Neural cell (in vitro differentiated cells): ENCODE results near the gene LCNL1. TPM values are rescaled to one million over a fixed set of nuclear protein-coding genes. Genes with fewer than 3 reads are reported as not detected.
A peak's percentile ranks its signal among the peaks of the same experiment; 100 is the strongest.

Source experiments
- H2AFZ ChIP-seq: fragments of 200-600, 300-800 bp; sonication (generic), shearing (Covaris generic); 2 replicates; pipeline ENCODE4 v1.6.0; 2014; ENCODE audit warnings: low read depth, mild to moderate bottlenecking, antibody characterized with exemption, low read length, moderate library complexity
- H3F3A ChIP-seq: fragments of 200-600 bp; shearing (Covaris generic); 2 replicates; pipeline ENCODE4 v1.6.1; 2016; ENCODE audit warnings: mild to moderate bottlenecking, moderate library complexity, mixed read lengths, antibody characterized with exemption, low read length; ENCODE audit not compliant: insufficient read depth, poor library complexity, severe bottlenecking
- H3K27ac ChIP-seq: fragments of 200-600, 300-800 bp; sonication (generic), shearing (Covaris generic); 2 replicates; pipeline ENCODE4 v1.5.1; 2014; ENCODE audit warnings: mild to moderate bottlenecking, low read length, moderate library complexity
- H3K27me3 ChIP-seq: fragments of 300-800, 200-600 bp; sonication (generic), shearing (Covaris generic); 2 replicates; pipeline ENCODE4 v1.6.0; 2014; ENCODE audit warnings: mild to moderate bottlenecking, low read depth, low read length, moderate library complexity; ENCODE audit not compliant: insufficient read depth
- H3K36me3 ChIP-seq: fragments of 300-800, 200-600 bp; sonication (generic), shearing (Covaris generic); 2 replicates; pipeline ENCODE4 v1.5.1; 2014; ENCODE audit warnings: mild to moderate bottlenecking, antibody characterized with exemption, low read length, moderate library complexity; ENCODE audit not compliant: insufficient read depth
- H3K4me2 ChIP-seq: fragments of 300-800, 200-600 bp; sonication (generic), shearing (Covaris generic); 2 replicates; pipeline ENCODE4 v1.6.0; 2014; ENCODE audit warnings: mild to moderate bottlenecking, low read length
- H3K4me3 ChIP-seq: fragments of 300-800, 200-600 bp; sonication (generic), shearing (Covaris generic); 2 replicates; pipeline ENCODE4 v1.5.1; 2014; ENCODE audit warnings: mild to moderate bottlenecking, low read length, moderate library complexity
- H3K79me2 ChIP-seq: fragments of 200-600 bp; shearing (Covaris generic); replicated peaks from 2 replicates; pipeline ENCODE4 v1.6.0; 2014; ENCODE audit warnings: mild to moderate bottlenecking, low read length, moderate library complexity; ENCODE audit not compliant: insufficient read depth
- H3K9ac ChIP-seq: fragments of 300-800, 200-600 bp; sonication (generic), shearing (Covaris generic); 2 replicates; pipeline ENCODE4 v1.6.1; 2016; ENCODE audit warnings: mild to moderate bottlenecking, low read length, mixed read lengths
- H3K9me2 ChIP-seq: fragments of 200-600 bp; shearing (Covaris generic); 2 replicates; pipeline ENCODE4 v1.6.1; 2016; ENCODE audit warnings: mild to moderate bottlenecking, low read length, mixed read lengths; ENCODE audit not compliant: insufficient read depth
- H3K9me3 ChIP-seq: fragments of 200-600, 300-800 bp; sonication (generic), shearing (Covaris generic); 2 replicates; pipeline ENCODE4 v1.6.1; 2016; ENCODE audit warnings: mild to moderate bottlenecking, mixed run types, low read length, moderate library complexity, mixed read lengths
- H4K20me1 ChIP-seq: fragments of 200-600 bp; shearing (Covaris generic); 2 replicates; pipeline ENCODE4 v1.6.1; 2016; ENCODE audit warnings: mild to moderate bottlenecking, mixed run types; ENCODE audit not compliant: insufficient read depth
- CTCF ChIP-seq: fragments of 450-650 bp; IDR thresholded peaks from 2 replicates; pipeline ENCODE4 v1.5.1; 2014; ENCODE audit warnings: antibody characterized with exemption, mild to moderate bottlenecking, moderate library complexity; ENCODE audit not compliant: poor library complexity, severe bottlenecking
- EP300 ChIP-seq: fragments of 450-650 bp; conservative IDR thresholded peaks from 2 replicates; pipeline ENCODE4 v1.6.1; 2014; ENCODE audit warnings: antibody characterized with exemption, mild to moderate bottlenecking, moderate library complexity; ENCODE audit not compliant: poor library complexity, severe bottlenecking
- EZH2 ChIP-seq: fragments of 200-600, 300-800 bp; shearing (Covaris generic), sonication (generic); IDR thresholded peaks from 2 replicates; pipeline ENCODE4 v1.6.1; 2014; ENCODE audit warnings: antibody characterized with exemption, low read length, borderline replicate concordance, mild to moderate bottlenecking; ENCODE audit not compliant: insufficient read depth, poor library complexity, severe bottlenecking
- MXI1 ChIP-seq: fragments of 450-650 bp; conservative IDR thresholded peaks from 2 replicates; pipeline ENCODE4 v1.6.1; 2014; ENCODE audit warnings: antibody characterized with exemption, mild to moderate bottlenecking; ENCODE audit not compliant: poor library complexity, severe bottlenecking
- POLR2AphosphoS5 ChIP-seq: IDR thresholded peaks from 2 replicates; pipeline ENCODE4 v1.6.1; 2012
- RAD21 ChIP-seq: fragments of 450-650 bp; conservative IDR thresholded peaks from 2 replicates; pipeline ENCODE4 v1.6.1; 2014; ENCODE audit warnings: antibody characterized with exemption, mild to moderate bottlenecking, moderate library complexity
- REST ChIP-seq: IDR thresholded peaks from 2 replicates; pipeline ENCODE4 v1.6.1; 2012; ENCODE audit warnings: borderline replicate concordance
- SMC3 ChIP-seq: fragments of 450-650 bp; conservative IDR thresholded peaks from 2 replicates; pipeline ENCODE4 v1.6.1; 2014; ENCODE audit warnings: antibody characterized with exemption, mild to moderate bottlenecking, moderate library complexity; ENCODE audit not compliant: poor library complexity
- TAF1 ChIP-seq: IDR thresholded peaks from 2 replicates; pipeline ENCODE4 v1.6.1; 2012; ENCODE audit warnings: low read depth
- polyA plus RNA-seq: library from polyadenylated mRNA; depleted of rRNA; stranded (reverse); fragments of >200 nt; gene quantifications from 2 replicates; pipeline ENCODE4 v1.2.3, GENCODE V29; 2014

Gene LCNL1
- polyA plus RNA-seq, 1 donor from 2014 or later, result not detected

- H3K9me3 ChIP-seq, result no peaks in the 10 kb centered on the region
- no peak overlapping the region for H2AFZ ChIP-seq
- H3K79me2 ChIP-seq, result peaks cover 5% of the 10 kb centered on the region
- H3K27ac ChIP-seq, result no peak overlapping the region
- TF ChIP-seq TAF1 (no peak), MXI1 (no peak), EP300 (no peak), POLR2AphosphoS5 (no peak)
- H4K20me1 ChIP-seq, result no peaks in the 10 kb centered on the region
- H3K27me3 ChIP-seq, result no peaks in the 10 kb centered on the region
- H3K4me3 ChIP-seq, result peak overlapping the region; percentile 77
- no peak overlapping the region for H3K9ac ChIP-seq
- H3K9me2 ChIP-seq, result no peaks in the 10 kb centered on the region
- H3F3A ChIP-seq, result no peaks in the 10 kb centered on the region
- H3K4me2 ChIP-seq, result no peak overlapping the region
- H3K36me3 ChIP-seq, result no peaks in the 10 kb centered on the region
Measured at GRCh38 chr9:137026384-137026783, 43.6 kb downstream of the LCNL1 start.

- no peak for TF ChIP-seq TAF1
- TF ChIP-seq CTCF, result no peak
- no peak for TF ChIP-seq RAD21
- TF ChIP-seq MXI1, result no peak
- TF ChIP-seq POLR2AphosphoS5, result no peak
- no peak for TF ChIP-seq SMC3
- TF ChIP-seq REST, result no peak
- TF ChIP-seq EZH2, result no peak
- no peak for TF ChIP-seq EP300
- Histone ChIP-seq H3K4me3 (peak overlapping the region; percentile 77), H3K9me2 (no peaks in the 10 kb centered on the region), H3K36me3 (no peaks in the 10 kb centered on the region), H3K9me3 (no peaks in the 10 kb centered on the region), H3F3A (no peaks in the 10 kb centered on the region), H3K9ac (peak overlapping the region; percentile 77), H4K20me1 (no peaks in the 10 kb centered on the region), H3K4me2 (peak overlapping the region; percentile 91), H3K27me3 (no peaks in the 10 kb centered on the region), H3K79me2 (peaks cover 5% of the 10 kb centered on the region), H2AFZ (no peak overlapping the region), H3K27ac (no peak overlapping the region)
Measured at GRCh38 chr9:137026828-137027227, 44.0 kb downstream of the LCNL1 start.
